Activated T-helper 1 cell treated with Interleukin-2 at 50 U/mL for 16 hours (primary cell): ENCODE measurements around the gene LRCH4.

ENCODE experiments used
- DNase-seq: peaks from one replicate; pipeline ENCODE4 v3.0.0-alpha.2; 2020; ENCODE audit warnings: low read depth

The LRCH4 gene

GRCh38 chr7:100582041-100582579 lies 3.8 kb downstream of the LRCH4 start:
- no peak for DNase-seq

DNA sequence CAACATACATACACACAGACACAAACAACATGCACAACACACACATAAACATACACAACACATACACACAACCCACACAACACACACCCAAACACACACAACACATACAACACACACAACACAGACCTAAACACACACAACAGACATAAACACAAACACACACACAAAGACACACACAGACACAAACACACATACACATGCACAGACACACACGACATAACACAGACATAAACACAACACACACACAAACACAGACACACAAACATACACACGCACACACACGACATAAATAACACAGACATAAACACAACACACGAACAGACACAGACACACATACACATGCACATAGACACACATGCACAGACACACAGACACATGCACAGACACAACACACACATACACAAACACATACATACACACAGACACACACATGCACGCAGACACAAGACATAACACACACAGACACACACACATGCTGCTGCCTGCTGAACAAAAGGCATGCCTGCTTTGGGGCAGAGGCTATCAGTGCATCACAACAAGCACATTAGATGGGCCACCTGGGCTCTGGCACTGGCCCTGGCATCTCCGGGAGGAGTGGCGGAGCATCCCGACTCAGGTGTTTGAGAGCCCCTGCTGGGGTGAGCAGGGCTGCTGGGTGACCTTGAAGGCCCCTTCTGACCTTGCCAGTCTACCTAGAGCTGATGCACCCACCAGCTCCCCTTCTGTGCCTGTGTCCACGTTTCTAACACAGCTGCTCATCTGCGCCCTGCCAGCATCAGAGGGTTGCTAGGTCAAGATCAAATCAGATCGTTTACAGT lies 5.3 kb downstream of the LRCH4 start:
- DNase-seq, result no peak

DNA sequence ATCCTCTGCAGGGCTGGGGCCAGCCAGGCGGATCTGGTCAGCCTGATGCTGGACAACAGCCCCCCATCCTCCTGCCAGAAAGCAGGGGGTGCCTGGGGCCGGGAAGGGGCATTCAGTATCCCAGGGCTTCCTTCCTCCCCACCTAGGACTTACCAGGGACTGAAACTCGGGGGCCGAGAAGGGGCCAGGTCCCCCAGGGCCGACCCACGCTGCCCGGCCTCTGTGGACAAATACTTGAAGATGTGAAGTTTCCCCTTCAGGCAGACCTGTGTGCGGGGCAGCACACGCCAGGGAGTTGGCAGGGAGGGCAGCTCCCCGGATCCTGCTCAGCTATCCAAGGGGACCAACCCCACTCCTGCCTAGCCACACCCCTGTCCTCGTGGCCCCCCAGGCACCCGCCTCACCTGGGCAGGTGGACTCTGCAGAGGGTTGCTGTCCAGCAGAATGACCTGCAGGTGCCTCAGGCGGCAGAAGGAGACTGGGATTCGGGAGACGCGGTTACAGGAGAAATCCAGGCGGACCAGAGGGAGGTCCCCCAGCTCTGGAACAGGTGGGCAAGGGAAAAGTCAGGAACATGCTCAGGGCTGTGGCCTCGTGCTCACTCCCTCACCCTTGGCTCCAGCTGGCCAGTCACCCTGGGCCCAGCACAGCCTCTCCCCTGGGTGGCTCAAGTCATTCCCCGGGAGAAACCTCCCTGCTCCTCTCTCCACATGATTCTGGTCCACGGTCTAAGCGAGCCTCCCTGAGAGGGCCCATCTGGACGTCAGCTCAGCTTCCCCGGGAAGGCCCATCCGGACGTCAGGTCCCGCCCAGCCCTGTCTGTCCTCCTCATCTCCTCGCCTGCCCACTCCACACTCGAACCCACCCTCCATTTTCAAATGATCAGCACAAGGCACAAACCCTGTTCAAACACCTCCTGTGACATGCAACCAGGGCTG lies 7.4 kb downstream of the LRCH4 start:
- DNase-seq, result no peak

DNA sequence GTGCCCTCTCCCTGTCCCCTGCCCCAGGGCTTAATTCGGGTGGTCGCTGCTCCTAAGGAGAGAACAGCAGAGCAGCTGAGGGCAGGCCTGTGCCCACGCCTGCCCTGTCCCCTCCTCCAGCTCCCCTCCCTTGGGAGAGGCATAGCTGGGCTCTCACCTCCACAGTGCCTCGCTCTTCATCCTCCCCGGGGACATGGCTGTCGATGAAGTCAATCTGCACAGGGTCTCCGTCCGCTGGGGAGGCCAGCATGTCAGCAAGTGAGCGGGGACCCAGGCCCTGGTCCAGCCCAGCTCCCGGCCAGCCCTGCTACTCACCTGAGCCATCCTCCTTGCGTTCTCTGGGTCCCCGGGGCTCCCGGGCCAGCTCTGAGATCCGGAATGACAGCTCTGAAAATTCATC lies 8.4 kb downstream of the LRCH4 start:
- no peak for DNase-seq

DNA sequence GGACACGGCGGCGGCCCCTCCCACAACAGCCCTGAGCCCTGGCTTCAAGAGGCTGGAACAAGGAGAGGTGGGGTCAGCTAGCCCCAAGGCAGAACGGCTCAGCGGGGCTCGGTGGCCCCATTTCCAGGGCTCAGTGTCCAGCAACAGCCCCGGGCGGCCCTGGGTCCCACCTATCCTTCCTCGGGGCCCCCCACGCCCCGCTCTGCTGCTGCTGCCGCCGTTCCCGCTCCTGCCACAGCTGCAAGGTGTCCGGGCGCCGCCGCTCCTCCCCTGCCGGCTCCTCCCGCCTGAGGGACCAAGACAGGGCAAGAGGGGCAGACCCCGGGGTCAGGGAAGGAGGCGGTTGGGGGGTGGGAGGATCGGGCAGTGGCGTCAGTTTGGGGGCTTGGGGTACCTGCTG lies 8.8 kb downstream of the LRCH4 start:
- DNase-seq, result no peak

- DNase-seq, result no peak
These were observed 9.4 kb downstream of the LRCH4 start for GRCh38 chr7:100576384-100576993.

- no peak for DNase-seq
These were observed 10.1 kb downstream of the LRCH4 start for GRCh38 chr7:100575746-100576383.

DNA sequence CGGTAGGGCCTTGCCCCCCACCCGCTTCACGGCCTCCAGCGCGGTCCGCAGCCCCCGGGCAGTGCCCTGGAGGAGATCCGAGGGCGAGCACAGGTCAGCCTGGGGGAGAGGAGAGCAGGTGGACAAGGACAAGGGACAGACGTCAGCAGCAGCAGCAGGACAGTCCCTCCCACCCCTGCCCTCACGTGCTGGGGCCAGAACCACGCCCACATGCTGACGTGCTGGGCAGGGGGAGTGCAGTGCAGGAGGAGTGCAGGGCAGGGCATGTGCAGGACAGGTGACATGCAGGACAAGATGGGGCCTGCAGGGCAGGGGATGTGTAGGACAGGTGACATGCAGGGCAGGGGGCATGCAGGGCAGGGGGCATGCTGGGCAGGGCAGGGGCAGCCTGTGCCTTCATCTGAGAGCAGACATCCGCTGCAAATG lies 10.7 kb downstream of the LRCH4 start:
- DNase-seq, result no peak

- DNase-seq, result no peak
These were observed 11.3 kb downstream of the LRCH4 start for GRCh38 chr7:100574362-100575205.

DNA sequence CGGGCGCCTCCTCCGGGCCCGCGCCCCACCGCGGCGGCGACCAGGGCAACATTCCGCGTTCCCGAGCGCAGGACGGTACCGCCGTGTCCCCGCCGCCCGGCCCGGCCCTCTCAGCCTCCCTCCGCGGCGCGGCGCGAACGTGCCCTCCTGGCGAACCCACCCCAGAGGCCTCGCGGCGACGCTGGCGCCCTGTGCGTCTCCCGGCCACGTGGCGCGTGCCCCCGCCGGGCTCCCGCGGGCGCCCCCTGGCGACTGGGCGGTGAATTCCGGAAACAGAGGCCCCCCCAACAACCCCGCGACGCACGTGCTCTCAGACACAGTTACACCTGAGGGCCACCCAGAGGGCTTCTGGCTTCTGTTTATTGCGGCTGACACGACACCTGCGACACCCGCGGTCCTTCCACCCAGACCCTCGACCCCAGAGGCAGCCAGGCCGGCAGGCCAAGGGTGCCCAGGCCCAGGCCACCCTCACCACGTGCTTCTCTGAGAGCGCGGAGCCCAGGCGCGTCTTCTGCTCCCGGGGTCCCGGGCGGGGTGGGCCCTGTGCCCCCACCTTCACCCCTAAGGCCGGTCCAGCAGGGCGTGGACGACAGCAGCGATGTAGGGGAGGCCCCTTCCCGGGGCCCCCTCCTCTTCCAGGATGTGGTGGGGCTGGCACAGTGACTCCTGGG lies 12.1 kb downstream of the LRCH4 start, which contains the start of gene SAP25:
SAP25 (minus strand) TSS at position 210 of the 671 bp plus-strand sequence; CDS start at position 52, 158 bp downstream.
- DNase-seq, result no peak

- no peak for DNase-seq
These were observed 12.8 kb downstream of the LRCH4 start for GRCh38 chr7:100572949-100573675.

DNA sequence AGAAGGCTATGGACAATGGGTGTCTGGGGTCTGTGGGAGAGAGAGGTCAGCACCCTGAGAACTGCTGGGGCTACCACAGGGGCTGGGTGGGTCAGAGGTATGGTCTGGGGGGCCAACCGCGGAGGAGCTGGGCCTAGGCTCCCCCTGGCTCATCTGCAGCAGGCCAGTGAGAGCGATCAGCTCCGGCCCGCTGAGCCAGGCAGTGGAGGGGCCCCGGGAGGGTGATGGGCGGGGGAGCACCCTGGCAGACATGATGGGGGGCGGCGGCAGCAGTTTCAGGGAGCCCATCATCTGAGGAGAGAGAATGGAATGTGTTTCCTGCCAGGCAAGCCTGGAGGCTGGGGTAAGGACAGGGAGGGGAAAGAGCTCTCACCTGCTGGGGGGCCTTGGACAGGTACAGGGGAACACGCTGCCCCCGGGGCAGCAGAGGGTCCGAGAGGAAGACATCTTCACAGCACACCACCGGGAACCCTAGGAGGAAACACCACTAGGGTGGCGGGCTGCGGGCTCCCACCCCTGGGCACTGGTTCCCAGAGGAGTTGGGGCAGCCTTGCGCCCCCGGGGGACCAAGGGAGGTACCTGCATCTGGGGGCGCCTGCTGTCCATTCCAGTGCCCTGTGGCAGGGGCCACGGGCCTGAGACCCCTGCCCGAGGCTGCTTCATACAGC lies 13.5 kb downstream of the LRCH4 start:
- no peak for DNase-seq

DNA sequence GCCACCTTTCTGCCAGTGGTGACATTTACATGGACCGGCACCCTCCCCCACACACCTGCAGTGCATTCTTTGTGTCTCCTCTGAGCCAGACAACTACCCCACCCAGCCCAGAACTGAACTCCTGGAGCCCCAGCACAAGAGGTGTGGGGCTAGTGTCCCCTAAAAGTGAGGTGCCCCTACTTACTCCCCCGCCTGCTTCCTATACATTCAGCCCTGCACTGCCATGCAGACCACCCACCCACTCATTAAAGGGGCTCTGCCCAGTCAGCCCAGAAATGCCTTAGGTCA lies 14.2 kb downstream of the LRCH4 start:
- no peak for DNase-seq

GRCh38 chr7:100570954-100571828 lies 14.7 kb downstream of the LRCH4 start:
- DNase-seq, result no peak

DNA sequence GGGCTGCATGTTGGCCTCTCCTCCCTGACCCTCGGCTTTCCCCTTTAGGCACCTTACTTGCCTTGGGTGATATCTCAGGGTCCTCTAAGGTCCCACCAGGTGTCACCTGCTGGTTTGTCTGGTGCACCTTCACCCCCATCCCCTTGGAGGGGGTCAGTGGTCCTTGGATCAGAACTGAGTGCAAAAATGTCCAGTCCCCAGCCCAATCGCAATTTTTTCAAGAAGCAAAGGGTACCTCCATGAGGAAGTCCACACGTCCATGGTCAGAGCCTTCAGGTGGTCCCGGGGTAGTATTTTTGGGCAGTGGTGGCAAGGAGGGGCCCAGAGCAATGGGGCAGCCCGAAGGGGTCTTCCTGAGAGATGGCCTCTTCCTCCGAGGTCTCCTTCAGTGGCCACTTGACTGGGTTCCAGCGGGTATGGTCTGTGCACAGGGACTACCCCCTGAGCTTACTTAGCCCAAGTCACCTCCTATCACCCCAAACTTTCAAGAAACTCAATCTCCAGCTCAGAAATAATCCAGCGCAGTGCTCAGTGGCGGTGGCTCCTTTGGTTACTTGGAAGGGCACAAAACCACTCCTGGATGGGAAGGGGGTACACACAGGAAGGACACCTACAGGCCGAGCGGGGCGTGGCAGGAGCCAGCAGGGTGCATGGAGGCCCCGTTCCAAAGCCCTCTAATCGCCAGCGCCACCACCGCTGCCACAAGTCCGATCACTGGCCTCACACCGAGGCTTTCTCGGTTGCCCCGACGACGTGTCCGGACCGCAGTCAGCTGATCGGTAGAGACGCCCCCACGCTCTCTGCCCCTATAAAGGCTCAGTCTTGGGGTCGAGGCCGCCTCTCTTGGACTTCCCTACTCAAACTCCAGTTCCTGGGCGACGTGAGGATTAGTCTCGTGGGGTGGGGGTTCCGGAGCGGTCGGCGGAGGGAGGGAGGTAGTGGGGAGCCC lies 16.8 kb downstream of the LRCH4 start:
- DNase-seq, result peak; percentile 34

DNA sequence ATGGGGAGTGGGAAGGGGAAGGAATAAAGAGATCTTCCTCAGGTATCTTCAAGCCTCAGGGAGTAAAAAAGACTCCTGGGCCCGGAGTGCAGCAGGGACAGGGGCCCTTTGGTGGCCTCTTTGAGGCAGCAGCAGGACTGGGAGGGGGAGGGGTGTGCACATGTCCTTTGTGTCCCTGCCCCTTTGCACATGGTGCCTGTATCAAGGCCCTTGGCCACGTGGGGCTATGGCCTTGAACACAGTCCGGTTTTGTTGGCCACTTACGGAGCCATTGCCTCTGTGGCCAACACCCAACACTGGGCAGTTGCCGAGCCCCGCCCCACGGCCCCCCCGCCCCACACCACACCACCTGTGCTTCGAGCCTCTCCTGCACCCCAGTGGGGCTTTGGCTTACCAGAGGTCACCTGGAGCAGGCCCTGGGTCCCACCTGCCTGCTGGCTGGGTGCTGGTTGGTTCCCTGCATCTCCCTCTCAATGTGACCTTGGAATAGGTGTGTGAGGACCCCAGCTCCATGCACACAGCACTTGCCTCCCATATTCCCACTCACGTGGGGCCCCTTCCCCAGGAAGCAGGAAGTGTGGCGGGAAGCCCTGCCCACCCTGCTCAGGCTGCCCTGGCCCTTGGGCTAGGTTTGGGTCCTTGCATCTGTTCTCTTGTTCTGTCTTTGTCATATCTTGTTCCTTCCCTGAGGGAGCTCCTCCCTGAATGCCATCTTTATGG lies 17.6 kb downstream of the LRCH4 start:
- no peak for DNase-seq
